ENCODE results near the gene NDC1. TPM values are rescaled to one million over a fixed set of nuclear protein-coding genes. Genes with fewer than 3 reads are reported as not detected.

The NDC1 gene
- total and polyA plus RNA-seq, 7 experiments from 2014 or later = 6.9 to 20.2 (median 10.8) TPM

DNA sequence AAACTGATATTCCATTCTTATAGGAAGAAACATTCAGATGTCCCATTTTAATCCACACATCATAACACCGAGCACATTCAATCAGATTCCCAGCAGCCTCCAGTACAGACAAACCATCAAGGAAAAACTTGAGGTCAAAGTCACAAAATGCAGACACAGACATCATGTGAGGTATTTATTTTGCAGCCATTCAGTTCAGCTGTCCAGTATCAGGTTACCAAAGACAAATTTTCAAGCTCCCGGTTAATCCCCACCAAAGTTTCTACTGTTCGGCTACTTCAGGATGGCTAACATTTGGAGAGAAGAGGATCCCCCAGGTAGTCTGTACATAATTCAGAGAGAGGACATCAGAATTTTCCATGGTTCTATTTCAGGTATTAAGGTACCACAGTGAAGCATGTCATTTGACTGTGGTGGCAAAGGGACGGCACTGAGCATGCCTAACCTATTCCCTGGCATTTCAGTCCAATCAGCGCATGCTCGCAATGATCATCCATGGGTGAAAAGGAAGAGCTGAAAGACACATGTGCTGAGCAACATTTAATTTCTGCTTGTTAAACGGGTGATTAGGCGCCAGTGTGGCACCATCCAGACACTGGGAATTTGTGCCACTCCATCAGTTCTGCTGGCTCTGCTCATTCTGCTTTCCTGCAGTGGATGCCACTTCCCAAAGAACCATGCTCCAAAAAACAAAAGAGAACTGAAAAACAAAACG lies 13.6 kb upstream of the NDC1 start:
- Histone ChIP-seq H3K4me3 (ENCODE audit: low read length) (no peak overlapping the region), H3K9me3 (ENCODE audit: control insufficient read depth in 2 of 3, low read length in 3 of 3) (no peaks in the 10 kb centered on the region), H3K4me1 (ENCODE audit: control insufficient read depth in 2 of 2, insufficient read depth in 2 of 2, low read length in 2 of 2) (no peaks in the 10 kb centered on the region), H3K36me3 (ENCODE audit: control insufficient read depth in 2 of 3, insufficient read depth in 3 of 3, low read length in 3 of 3) (peaks cover 10 to 51% (median 13%) of the 10 kb centered on the region in 3 experiments), H3K27me3 (ENCODE audit: control insufficient read depth in 2 of 2, insufficient read depth in 2 of 2, low read length in 2 of 2) (no peaks in the 10 kb centered on the region), H3K27ac (ENCODE audit: low read depth, low read length) (no peak overlapping the region)
- peaks cover 14 to 47% (median 25%) of the 10 kb centered on the region in 5 donors for H3K36me3 Mint-ChIP-seq
- peak overlapping the region in 1 of 9 donors; percentile 17 for H3K27ac Mint-ChIP-seq
- peaks cover 0 to 1% (median 0%) of the 10 kb centered on the region in 11 donors for H3K9me3 Mint-ChIP-seq
- CTCF ChIA-PET = interaction anchor here (2.5 kb wide), 1 partner anchor 9 kb away, joined by 13 read pairs; no protein-coding TSS in a partner anchor
- no peak for ATAC-seq
- H3K27me3 Mint-ChIP-seq = peaks cover 0 to 2% (median 0%) of the 10 kb centered on the region in 5 donors
- DNase-seq = no peak
- H3K4me3 Mint-ChIP-seq = no peak overlapping the region
- H3K4me1 Mint-ChIP-seq = peaks cover 0 to 5% (median 0%) of the 10 kb centered on the region in 7 donors
- intact Hi-C loops (cut with micrococcal nuclease) = no loop called here
- POLR2A ChIA-PET = interaction anchor here (0.7 kb wide), 1 partner anchor 11 kb away, joined by 3 read pairs; no protein-coding TSS in a partner anchor

DNA sequence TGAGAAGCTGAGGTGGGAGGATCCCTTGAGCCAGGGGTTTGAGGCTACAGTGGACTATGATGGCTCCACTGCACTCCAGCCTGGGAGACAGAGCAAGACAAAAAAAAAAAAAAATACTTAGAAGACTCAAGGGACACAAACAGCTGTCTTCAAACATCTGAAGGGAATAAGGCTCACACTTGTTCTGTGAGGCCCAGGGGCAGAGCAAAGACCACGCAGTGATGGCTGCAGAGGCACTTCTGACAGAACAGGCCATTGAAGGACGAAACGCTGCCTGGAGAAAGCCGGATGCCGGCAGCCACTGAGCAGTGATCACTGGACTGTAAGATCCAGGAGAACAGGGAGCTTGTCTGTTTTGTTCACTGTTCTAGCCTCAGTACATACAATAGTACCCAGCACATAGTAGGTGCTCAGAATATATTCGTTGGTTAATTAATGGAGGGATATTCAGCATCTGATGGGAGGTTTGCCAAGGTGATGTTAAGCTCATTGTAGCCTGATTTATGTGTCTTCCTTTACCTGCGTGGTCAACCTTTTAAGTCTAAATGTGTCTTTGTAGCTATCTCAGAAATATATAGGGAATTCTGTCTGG lies 12.1 kb upstream of the NDC1 start:
- Mint-ChIP-seq H3K4me3 (no peak overlapping the region), H3K27me3 (peaks cover 0 to 6% (median 0%) of the 10 kb centered on the region in 5 donors), H3K27ac (peak overlapping the region in 1 of 9 donors; percentile 61), H3K4me1 (peaks cover 0 to 5% (median 0%) of the 10 kb centered on the region in 7 donors), H3K9me3 (peaks cover 0 to 1% (median 0%) of the 10 kb centered on the region in 11 donors), H3K36me3 (peaks cover 10 to 34% (median 21%) of the 10 kb centered on the region in 5 donors)
- Histone ChIP-seq H3K27me3 (ENCODE audit: control insufficient read depth in 2 of 2, insufficient read depth in 2 of 2, low read length in 2 of 2) (no peaks in the 10 kb centered on the region), H3K27ac (ENCODE audit: low read depth, low read length) (no peak overlapping the region), H3K36me3 (ENCODE audit: control insufficient read depth in 2 of 3, insufficient read depth in 3 of 3, low read length in 3 of 3) (peaks cover 3 to 35% (median 4%) of the 10 kb centered on the region in 3 experiments), H3K4me1 (ENCODE audit: control insufficient read depth in 2 of 2, insufficient read depth in 2 of 2, low read length in 2 of 2) (no peaks in the 10 kb centered on the region), H3K4me3 (ENCODE audit: low read length) (no peak overlapping the region), H3K9me3 (ENCODE audit: control insufficient read depth in 2 of 3, low read length in 3 of 3) (no peaks in the 10 kb centered on the region)
- POLR2A ChIA-PET = interaction anchor here (1.2 kb wide), 1 partner anchor 39 kb away, joined by 3 read pairs; the partner anchor contains the start of gene YIPF1
- CTCF ChIA-PET = interaction anchor here (0.6 to 2.5 kb wide), 3 partner anchors 9 to 97 kb away, joined by 4 to 13 read pairs (median 6); no protein-coding TSS in a partner anchor
- ATAC-seq (no peak), DNase-seq (no peak)
- intact Hi-C loops (cut with micrococcal nuclease) = no loop called here

DNA sequence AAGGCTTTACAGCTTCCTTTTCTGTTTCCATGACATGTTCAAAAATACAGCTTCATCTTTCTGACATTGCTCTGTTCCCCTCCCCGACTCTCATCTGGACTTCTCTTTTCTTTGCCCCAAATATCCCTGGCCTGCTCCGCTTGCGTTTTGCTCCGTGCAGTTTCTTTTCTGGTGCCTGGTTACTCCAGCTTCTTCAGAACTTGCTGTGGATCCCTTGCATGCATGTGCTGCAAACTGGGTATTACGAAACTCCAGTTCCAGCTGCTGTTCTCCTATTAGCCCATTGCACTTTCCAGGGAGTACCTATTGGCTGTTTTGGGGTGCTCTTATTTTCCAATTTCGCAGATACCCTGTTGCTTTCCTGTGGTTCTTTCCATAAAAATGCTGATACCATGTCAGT lies 9.9 kb upstream of the NDC1 start:
- DNase-seq = no peak
- H3K27me3 Mint-ChIP-seq = peaks cover 0 to 6% (median 0%) of the 10 kb centered on the region in 5 donors
- H3K36me3 Mint-ChIP-seq = peaks cover 5 to 24% (median 13%) of the 10 kb centered on the region in 5 donors
- peaks cover 0 to 15% (median 0%) of the 10 kb centered on the region in 3 experiments for H3K36me3 ChIP-seq (ENCODE audit: control insufficient read depth in 2 of 3, insufficient read depth in 3 of 3, low read length in 3 of 3)
- H3K4me3 Mint-ChIP-seq = no peak overlapping the region
- no peaks in the 10 kb centered on the region for H3K27me3 ChIP-seq (ENCODE audit: control insufficient read depth in 2 of 2, insufficient read depth in 2 of 2, low read length in 2 of 2)
- intact Hi-C loops (cut with micrococcal nuclease) = no loop called here
- POLR2A ChIA-PET = no interaction called here
- no peak for ATAC-seq
- H3K27ac Mint-ChIP-seq = no peak overlapping the region
- H3K4me3 ChIP-seq (ENCODE audit: low read length) = no peak overlapping the region
- CTCF ChIA-PET = interaction anchor here (0.7 kb wide), 1 partner anchor 96 kb away, joined by 3 read pairs; no protein-coding TSS in a partner anchor
- H3K4me1 Mint-ChIP-seq = no peaks in the 10 kb centered on the region
- H3K9me3 ChIP-seq (ENCODE audit: control insufficient read depth in 2 of 3, low read length in 3 of 3) = no peaks in the 10 kb centered on the region
- H3K9me3 Mint-ChIP-seq = peaks cover 0 to 1% (median 0%) of the 10 kb centered on the region in 11 donors
- no peak overlapping the region for H3K27ac ChIP-seq (ENCODE audit: low read depth, low read length)
- H3K4me1 ChIP-seq (ENCODE audit: control insufficient read depth in 2 of 2, insufficient read depth in 2 of 2, low read length in 2 of 2) = no peaks in the 10 kb centered on the region

GRCh38 chr1:53842347-53842746 lies 4.3 kb upstream of the NDC1 start:
- Mint-ChIP-seq H3K4me3 (no peak overlapping the region), H3K4me1 (peaks cover 0 to 16% (median 12%) of the 10 kb centered on the region in 7 donors), H3K27me3 (peaks cover 0 to 4% (median 0%) of the 10 kb centered on the region in 5 donors), H3K9me3 (peaks cover 0 to 15% (median 4%) of the 10 kb centered on the region in 11 donors), H3K27ac (no peak overlapping the region), H3K36me3 (peaks cover 0 to 4% (median 0%) of the 10 kb centered on the region in 5 donors)
- POLR2A ChIA-PET = no interaction called here
- Histone ChIP-seq H3K4me1 (ENCODE audit: control insufficient read depth in 2 of 2, insufficient read depth in 2 of 2, low read length in 2 of 2) (no peaks in the 10 kb centered on the region), H3K36me3 (ENCODE audit: control insufficient read depth in 2 of 3, insufficient read depth in 3 of 3, low read length in 3 of 3) (peaks cover 0 to 9% (median 0%) of the 10 kb centered on the region in 3 experiments), H3K27me3 (ENCODE audit: control insufficient read depth in 2 of 2, insufficient read depth in 2 of 2, low read length in 2 of 2) (no peaks in the 10 kb centered on the region), H3K9me3 (ENCODE audit: control insufficient read depth in 2 of 3, low read length in 3 of 3) (no peaks in the 10 kb centered on the region), H3K4me3 (ENCODE audit: low read length) (no peak overlapping the region), H3K27ac (ENCODE audit: low read depth, low read length) (no peak overlapping the region)
- intact Hi-C loops (cut with micrococcal nuclease) = no loop called here
- CTCF ChIA-PET = no interaction called here
- ATAC-seq (no peak), DNase-seq (no peak)

DNA sequence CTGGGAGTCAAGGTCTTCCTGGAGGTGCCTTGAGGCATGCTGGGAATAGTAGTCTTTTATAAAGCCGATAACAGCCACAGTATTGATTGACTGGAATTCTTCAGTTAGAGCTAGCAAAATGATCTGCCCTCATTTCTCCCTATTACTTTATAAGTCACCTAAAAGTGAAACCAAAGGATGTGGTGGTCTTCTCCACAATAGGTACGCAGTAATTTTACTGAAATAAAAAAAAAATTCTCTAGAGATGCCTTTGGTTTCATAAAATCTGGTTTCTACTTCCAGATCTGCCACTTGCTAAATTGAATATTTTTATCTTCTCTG lies 518 bp upstream of the NDC1 start:
- Mint-ChIP-seq H3K27me3 (no peaks in the 10 kb centered on the region), H3K4me3 (peak overlapping the region; percentile 96 to 100 (median 99)), H3K27ac (peak overlapping the region; percentile 96 to 99 (median 98)), H3K9me3 (peaks cover 0 to 15% (median 4%) of the 10 kb centered on the region in 11 donors), H3K36me3 (peaks cover 0 to 6% (median 4%) of the 10 kb centered on the region in 5 donors), H3K4me1 (peaks cover 10 to 37% (median 30%) of the 10 kb centered on the region in 7 donors)
- Histone ChIP-seq H3K4me1 (ENCODE audit: control insufficient read depth in 2 of 2, insufficient read depth in 2 of 2, low read length in 2 of 2) (no peaks in the 10 kb centered on the region), H3K27ac (ENCODE audit: low read depth, low read length) (peak overlapping the region; percentile 95), H3K27me3 (ENCODE audit: control insufficient read depth in 2 of 2, insufficient read depth in 2 of 2, low read length in 2 of 2) (no peaks in the 10 kb centered on the region), H3K36me3 (ENCODE audit: control insufficient read depth in 2 of 3, insufficient read depth in 3 of 3, low read length in 3 of 3) (peaks cover 0 to 9% (median 0%) of the 10 kb centered on the region in 3 experiments), H3K9me3 (ENCODE audit: control insufficient read depth in 2 of 3, low read length in 3 of 3) (no peaks in the 10 kb centered on the region), H3K4me3 (ENCODE audit: low read length) (peak overlapping the region; percentile 92)
- no peak for DNase-seq
- CTCF ChIA-PET = interaction anchor here (0.7 kb wide), 1 partner anchor 1327 kb away, joined by 3 read pairs; no protein-coding TSS in a partner anchor
- no peak for ATAC-seq
- intact Hi-C loops (cut with micrococcal nuclease) = loop anchor here (1.0 to 10.0 kb wide), 22 partner anchors 51 to 1959 kb away; partner anchors contain the start of genes CPT2 (in 2 of the 2), CYB5RL (in 2 of the 2), LRP8 (in 2 of the 2) and LRRC42 (in 2 of the 2)
- POLR2A ChIA-PET = interaction anchor here (1.3 kb wide), 1 partner anchor 216 kb away, joined by 4 read pairs; no protein-coding TSS in a partner anchor

- intact Hi-C loops (cut with micrococcal nuclease) = loop anchor here (5.0 to 10.0 kb wide), 8 partner anchors 367 to 1783 kb away; partner anchors contain the start of genes BTF3L4 (in 1 of the 2), CPT2 (in 1 of the 2), CYB5RL (in 1 of the 2) and LRP8 (in 1 of the 2)
- H3K9me3 ChIP-seq (ENCODE audit: control insufficient read depth in 2 of 3, low read length in 3 of 3) = no peaks in the 10 kb centered on the region
- Mint-ChIP-seq H3K9me3 (peaks cover 0 to 12% (median 3%) of the 10 kb centered on the region in 11 donors), H3K27ac (peak overlapping the region; percentile 96 to 99 (median 98)), H3K4me1 (peaks cover 10 to 44% (median 30%) of the 10 kb centered on the region in 7 donors), H3K27me3 (no peaks in the 10 kb centered on the region), H3K4me3 (peak overlapping the region; percentile 96 to 100 (median 99)), H3K36me3 (peaks cover 0 to 9% (median 4%) of the 10 kb centered on the region in 5 donors)
- H3K27me3 ChIP-seq (ENCODE audit: control insufficient read depth in 2 of 2, insufficient read depth in 2 of 2, low read length in 2 of 2) = no peaks in the 10 kb centered on the region
- ChIA-PET CTCF (interaction anchor here (0.6 to 1.6 kb wide), 3 partner anchors 53 to 560 kb away, joined by 3 to 4 read pairs (median 4); no protein-coding TSS in a partner anchor), POLR2A (interaction anchor here (1.1 to 1.2 kb wide), 2 partner anchors 213 to 216 kb away, joined by 3 to 4 read pairs; partner anchors contain the start of genes TCEANC2 and TMEM59)
- peak overlapping the region; percentile 92 for H3K4me3 ChIP-seq (ENCODE audit: low read length)
- peaks cover 0 to 9% (median 0%) of the 10 kb centered on the region in 3 experiments for H3K36me3 ChIP-seq (ENCODE audit: control insufficient read depth in 2 of 3, insufficient read depth in 3 of 3, low read length in 3 of 3)
- H3K27ac ChIP-seq (ENCODE audit: low read depth, low read length) = peak overlapping the region; percentile 95
- DNase-seq = no peak
- ATAC-seq = no peak
- no peaks in the 10 kb centered on the region for H3K4me1 ChIP-seq (ENCODE audit: control insufficient read depth in 2 of 2, insufficient read depth in 2 of 2, low read length in 2 of 2)
Measured at GRCh38 chr1:53837646-53837923, 511 bp downstream of the NDC1 start.

Data from naive thymus-derived CD4-positive, alpha-beta T cell (primary cell).